Naive thymus-derived CD8-positive, alpha-beta T cell (primary cell): Measurements from ENCODE around the gene NR6A1. TPM values are rescaled to one million over a fixed set of nuclear protein-coding genes. Genes with fewer than 3 reads are reported as not detected.

Source experiments
- ATAC-seq, 2 donors: fragments of 150-1000 bp; cut with Tn5 transposase in 1 of 2; sonication (Bioruptor Pico), chemical (Tn5 transposase) in 1 of 2; 1 replicate in 1 of 2; 2 replicates in 1 of 2; pipeline ENCODE4 v1.10.0; 2021; ENCODE audit warnings: mild to moderate bottlenecking in 2 of 2, moderate library complexity in 2 of 2
- POLR2A ChIA-PET: fragments of 350-600 bp; sonication (Branson Sonifier 250); formaldehyde crosslinking; loops from one replicate; lab custom pipeline; 2021; ENCODE audit warnings: antibody characterized with exemption; lab: Charles Lee
- DNase-seq, 10 donors: peaks; one replicate each; pipeline versions ENCODE4 v3.0.0 to v3.0.0-alpha.2; 2020 to 2022
- H3K27ac Mint-ChIP-seq, 10 donors: one replicate each; pipeline ENCODE4 v1.8.0; 2020 to 2022; ENCODE audit warnings: mild to moderate bottlenecking in 10 of 10, mixed read lengths in 10 of 10, moderate library complexity in 4 of 10, inconsistent platforms in 1 of 10
- H3K27me3 Mint-ChIP-seq, 5 donors: one replicate each; pipeline ENCODE4 v1.8.0; 2021 to 2022; ENCODE audit warnings: mixed read lengths in 5 of 5
- H3K36me3 Mint-ChIP-seq, 3 donors: one replicate each; pipeline ENCODE4 v1.8.0; 2020 to 2022; ENCODE audit warnings: mixed read lengths in 3 of 3, mild to moderate bottlenecking in 2 of 3, inconsistent platforms in 1 of 3
- H3K4me1 Mint-ChIP-seq, 4 donors: one replicate each; pipeline ENCODE4 v1.8.0; 2021 to 2022; ENCODE audit warnings: mixed read lengths in 4 of 4
- H3K4me3 Mint-ChIP-seq, 10 donors: one replicate each; pipeline ENCODE4 v1.8.0; 2020 to 2022; ENCODE audit warnings: mild to moderate bottlenecking in 10 of 10, mixed read lengths in 10 of 10, moderate library complexity in 6 of 10, inconsistent platforms in 1 of 10
- H3K9me3 Mint-ChIP-seq, 9 donors: one replicate each; pipeline ENCODE4 v1.8.0; 2020 to 2022; ENCODE audit warnings: mixed read lengths in 9 of 9, mild to moderate bottlenecking in 3 of 9, inconsistent platforms in 1 of 9, moderate library complexity in 1 of 9
- polyA plus RNA-seq, 3 donors: library from polyadenylated mRNA; unstranded; fragments of 300-500 nt; fragmentation: Illumina TruSeq; gene quantifications; one replicate each; pipeline ENCODE4 v1.2.3, GENCODE V29; 2021
- total RNA-seq, 8 experiments: library from RNA in 2 of 8; stranded (reverse) in 2 of 8; gene quantifications; one replicate each; pipeline ENCODE4 v1.2.3 and lab custom pipeline; 2021 to 2026

The NR6A1 gene
- total and polyA plus RNA-seq, 5 experiments from 2014 or later = 0.05 TPM; not detected in 4

- POLR2A ChIA-PET = no interaction called here
- Mint-ChIP-seq H3K9me3 (no peaks in the 10 kb centered on the region), H3K4me1 (peaks cover 0 to 6% (median 0%) of the 10 kb centered on the region in 4 donors), H3K27ac (no peak overlapping the region), H3K27me3 (peaks cover 35 to 90% (median 55%) of the 10 kb centered on the region in 5 donors), H3K36me3 (no peaks in the 10 kb centered on the region), H3K4me3 (no peak overlapping the region)
- no peak for DNase-seq
- no peak for ATAC-seq
These were observed 9.9 kb downstream of the NR6A1 start for GRCh38 chr9:124761196-124761595.

- Mint-ChIP-seq H3K4me1 (peaks cover 0 to 6% (median 0%) of the 10 kb centered on the region in 4 donors), H3K36me3 (no peaks in the 10 kb centered on the region), H3K9me3 (no peaks in the 10 kb centered on the region), H3K27ac (no peak overlapping the region), H3K27me3 (peaks cover 36 to 93% (median 59%) of the 10 kb centered on the region in 5 donors), H3K4me3 (no peak overlapping the region)
- POLR2A ChIA-PET = no interaction called here
- DNase-seq (no peak), ATAC-seq (no peak)
These were observed 10.4 kb downstream of the NR6A1 start for GRCh38 chr9:124760719-124761118.

GRCh38 chr9:124759327-124759726 lies 11.8 kb downstream of the NR6A1 start:
- H3K4me3 Mint-ChIP-seq = no peak overlapping the region
- no peaks in the 10 kb centered on the region for H3K9me3 Mint-ChIP-seq
- no peak for DNase-seq
- no peaks in the 10 kb centered on the region for H3K36me3 Mint-ChIP-seq
- peaks cover 42 to 95% (median 65%) of the 10 kb centered on the region in 5 donors for H3K27me3 Mint-ChIP-seq
- ATAC-seq = no peak
- no peak overlapping the region for H3K27ac Mint-ChIP-seq
- H3K4me1 Mint-ChIP-seq = peaks cover 0 to 6% (median 0%) of the 10 kb centered on the region in 4 donors
- POLR2A ChIA-PET = no interaction called here

DNA sequence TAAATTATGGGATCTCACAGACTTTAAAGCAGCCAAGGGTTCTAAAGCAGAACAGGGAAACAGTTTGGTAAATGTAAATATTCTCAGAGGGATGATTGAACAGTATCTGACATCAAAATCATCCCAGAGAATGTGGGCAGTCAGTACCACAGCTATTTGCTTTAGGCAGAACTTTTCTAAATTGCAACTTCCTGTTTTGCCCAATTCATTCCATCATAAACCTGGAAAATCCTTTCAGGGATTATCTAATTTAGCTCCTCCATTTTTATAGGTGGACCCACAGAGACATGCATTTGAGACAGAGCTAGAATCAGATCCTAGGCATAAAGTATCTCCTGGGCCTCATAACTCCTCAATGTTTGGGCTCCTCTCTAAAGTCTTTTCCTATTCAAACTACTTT lies 12.4 kb downstream of the NR6A1 start:
- H3K27me3 Mint-ChIP-seq = peaks cover 42 to 95% (median 65%) of the 10 kb centered on the region in 5 donors
- ATAC-seq (no peak), DNase-seq (no peak)
- H3K9me3 Mint-ChIP-seq = no peaks in the 10 kb centered on the region
- no peak overlapping the region for H3K4me3 Mint-ChIP-seq
- H3K27ac Mint-ChIP-seq = no peak overlapping the region
- no peaks in the 10 kb centered on the region for H3K36me3 Mint-ChIP-seq
- POLR2A ChIA-PET = no interaction called here
- H3K4me1 Mint-ChIP-seq = peaks cover 0 to 6% (median 0%) of the 10 kb centered on the region in 4 donors

GRCh38 chr9:124758061-124758460 lies 13.1 kb downstream of the NR6A1 start:
- peak overlapping the region in 1 of 10 donors; percentile 13 for H3K27ac Mint-ChIP-seq
- ATAC-seq = no peak
- H3K27me3 Mint-ChIP-seq = peaks cover 40 to 93% (median 64%) of the 10 kb centered on the region in 5 donors
- no peak overlapping the region for H3K4me3 Mint-ChIP-seq
- POLR2A ChIA-PET = no interaction called here
- no peaks in the 10 kb centered on the region for H3K36me3 Mint-ChIP-seq
- H3K9me3 Mint-ChIP-seq = no peaks in the 10 kb centered on the region
- H3K4me1 Mint-ChIP-seq = peaks cover 0 to 6% (median 0%) of the 10 kb centered on the region in 4 donors
- no peak for DNase-seq

DNA sequence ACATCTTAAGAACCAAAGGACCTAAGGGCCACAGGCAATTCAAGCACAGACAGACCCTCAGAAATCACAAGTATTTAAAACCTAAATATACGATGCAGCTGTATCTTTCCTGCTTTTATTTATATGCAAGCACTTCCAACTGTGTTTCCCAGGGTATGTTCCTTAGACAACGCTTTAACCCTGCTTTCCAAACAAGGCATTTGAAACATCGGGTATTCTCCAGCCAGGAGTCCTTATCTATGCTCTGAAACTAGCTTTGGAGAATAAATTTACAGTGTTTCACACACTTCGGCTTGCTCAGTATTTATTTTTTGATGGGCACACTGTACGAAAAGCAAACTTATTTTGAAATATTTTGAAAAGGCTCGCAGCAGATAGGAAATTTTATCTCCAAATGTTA lies 13.5 kb downstream of the NR6A1 start:
- POLR2A ChIA-PET = no interaction called here
- Mint-ChIP-seq H3K36me3 (no peaks in the 10 kb centered on the region), H3K4me3 (no peak overlapping the region), H3K4me1 (peaks cover 0 to 6% (median 0%) of the 10 kb centered on the region in 4 donors), H3K27me3 (peaks cover 38 to 93% (median 61%) of the 10 kb centered on the region in 5 donors), H3K27ac (no peak overlapping the region), H3K9me3 (no peaks in the 10 kb centered on the region)
- DNase-seq (no peak), ATAC-seq (no peak)

- DNase-seq (no peak), ATAC-seq (no peak)
- no peaks in the 10 kb centered on the region for H3K36me3 Mint-ChIP-seq
- no peak overlapping the region for H3K4me3 Mint-ChIP-seq
- H3K27ac Mint-ChIP-seq = no peak overlapping the region
- H3K4me1 Mint-ChIP-seq = peaks cover 0 to 6% (median 0%) of the 10 kb centered on the region in 4 donors
- H3K27me3 Mint-ChIP-seq = peaks cover 33 to 84% (median 56%) of the 10 kb centered on the region in 5 donors
- POLR2A ChIA-PET = no interaction called here
- no peaks in the 10 kb centered on the region for H3K9me3 Mint-ChIP-seq
These were observed 15.1 kb downstream of the NR6A1 start for GRCh38 chr9:124756011-124756410.

DNA sequence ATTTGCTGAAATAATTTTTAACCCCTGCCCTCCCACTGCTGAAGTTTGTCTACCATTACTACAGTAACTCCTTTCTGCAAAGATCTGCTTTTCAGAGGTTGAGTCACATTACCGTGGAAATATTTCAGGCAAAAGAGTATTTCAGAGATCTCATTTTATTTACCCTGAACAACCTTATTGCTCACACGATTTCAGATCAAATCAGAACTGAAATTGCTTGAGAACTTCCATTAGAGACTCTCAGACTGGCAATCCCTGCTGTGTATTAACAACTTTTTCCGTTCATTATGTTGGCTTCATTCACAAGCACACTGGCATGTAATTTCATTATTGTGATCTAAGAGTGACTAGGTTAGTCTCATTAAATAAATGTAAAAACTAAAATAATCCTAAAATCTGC lies 16.1 kb downstream of the NR6A1 start:
- H3K27me3 Mint-ChIP-seq = peaks cover 32 to 86% (median 62%) of the 10 kb centered on the region in 5 donors
- H3K36me3 Mint-ChIP-seq = no peaks in the 10 kb centered on the region
- POLR2A ChIA-PET = no interaction called here
- ATAC-seq (no peak), DNase-seq (no peak)
- H3K9me3 Mint-ChIP-seq = no peaks in the 10 kb centered on the region
- no peak overlapping the region for H3K27ac Mint-ChIP-seq
- no peak overlapping the region for H3K4me3 Mint-ChIP-seq
- peaks cover 0 to 6% (median 0%) of the 10 kb centered on the region in 4 donors for H3K4me1 Mint-ChIP-seq

- H3K36me3 Mint-ChIP-seq = no peaks in the 10 kb centered on the region
These were observed 16.8 kb downstream of the NR6A1 start for GRCh38 chr9:124754289-124754688.

DNA sequence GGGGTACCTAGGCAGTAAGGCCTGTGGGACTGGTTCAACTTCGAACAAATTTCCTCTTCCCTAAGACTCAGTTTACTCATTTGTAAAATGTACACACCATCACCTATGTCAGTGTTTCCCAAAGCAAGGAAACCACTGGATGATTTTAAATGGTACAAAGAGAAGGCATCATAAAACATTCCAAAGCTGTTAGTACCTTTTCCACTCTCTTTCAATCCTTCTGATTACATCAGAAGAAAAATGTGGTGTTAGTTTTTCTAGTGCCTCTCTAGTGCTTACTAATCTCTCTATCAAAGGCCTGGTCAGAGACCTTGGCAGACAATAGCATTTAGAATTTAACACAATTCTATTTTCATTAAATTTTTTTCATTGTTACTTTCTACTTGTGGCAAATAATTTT lies 18.1 kb downstream of the NR6A1 start:
- H3K27me3 Mint-ChIP-seq = peaks cover 33 to 78% (median 50%) of the 10 kb centered on the region in 5 donors
- no peak for DNase-seq
- no peaks in the 10 kb centered on the region for H3K9me3 Mint-ChIP-seq
- H3K36me3 Mint-ChIP-seq = no peaks in the 10 kb centered on the region
- POLR2A ChIA-PET = no interaction called here
- H3K4me1 Mint-ChIP-seq = peaks cover 0 to 4% (median 0%) of the 10 kb centered on the region in 4 donors
- no peak overlapping the region for H3K4me3 Mint-ChIP-seq
- ATAC-seq = no peak
- no peak overlapping the region for H3K27ac Mint-ChIP-seq

More at GRCh38 chr9:124754289-124754688, 16.8 kb downstream of the NR6A1 start:
- POLR2A ChIA-PET = no interaction called here
- no peak overlapping the region for H3K27ac Mint-ChIP-seq
- H3K9me3 Mint-ChIP-seq = no peaks in the 10 kb centered on the region
- ATAC-seq (no peak), DNase-seq (no peak)
- H3K27me3 Mint-ChIP-seq = peaks cover 36 to 89% (median 62%) of the 10 kb centered on the region in 5 donors
- peaks cover 0 to 6% (median 0%) of the 10 kb centered on the region in 4 donors for H3K4me1 Mint-ChIP-seq
- H3K4me3 Mint-ChIP-seq = no peak overlapping the region

DNA sequence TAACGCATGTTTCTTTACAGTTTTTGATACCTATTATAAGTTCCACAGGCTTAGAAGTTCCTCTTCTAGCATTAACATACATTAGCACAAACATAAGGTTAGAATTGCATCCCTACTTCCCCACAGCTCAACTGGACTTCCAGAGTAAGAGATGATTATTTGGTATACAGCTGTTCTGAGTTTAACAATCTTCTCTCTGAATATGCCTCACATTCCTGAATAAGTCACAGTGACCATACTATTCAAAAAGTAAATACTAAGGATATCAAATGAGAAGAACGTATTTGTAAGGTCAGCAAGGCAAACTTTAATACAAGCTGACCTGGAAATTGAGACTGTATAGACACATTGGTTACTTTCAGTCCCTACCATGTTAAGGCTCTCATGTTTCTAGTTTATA lies 21.3 kb downstream of the NR6A1 start:
- POLR2A ChIA-PET = no interaction called here

DNA sequence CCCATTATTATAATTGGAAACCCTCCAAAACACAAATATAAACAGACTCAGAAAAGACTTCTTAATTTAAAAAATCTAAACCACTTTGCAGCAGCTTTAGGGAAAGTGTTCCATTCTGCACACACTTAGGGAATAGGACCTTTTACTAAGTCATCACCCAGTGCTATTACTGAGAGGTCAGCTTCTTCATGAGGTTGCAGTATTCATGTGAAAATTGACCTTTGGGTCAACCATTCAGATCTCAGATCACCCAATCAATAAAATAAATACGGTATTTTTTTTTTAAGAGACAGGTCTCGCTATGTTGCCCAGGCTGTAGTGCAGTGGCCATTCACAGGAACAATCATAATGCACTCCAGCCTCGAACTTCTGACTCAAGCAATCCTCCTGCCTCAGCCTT lies 21.8 kb downstream of the NR6A1 start:
- H3K27ac Mint-ChIP-seq = no peak overlapping the region
- no peaks in the 10 kb centered on the region for H3K36me3 Mint-ChIP-seq
- H3K4me3 Mint-ChIP-seq = no peak overlapping the region
- no peak for ATAC-seq
- no peak for DNase-seq
- POLR2A ChIA-PET = interaction anchor here (0.7 kb wide), 1 partner anchor 86 kb away, joined by 3 read pairs; no protein-coding TSS in a partner anchor
- peaks cover 17 to 53% (median 26%) of the 10 kb centered on the region in 5 donors for H3K27me3 Mint-ChIP-seq
- no peaks in the 10 kb centered on the region for H3K9me3 Mint-ChIP-seq
- no peaks in the 10 kb centered on the region for H3K4me1 Mint-ChIP-seq

More for the DNA sequence above, 21.3 kb downstream of the NR6A1 start:
- no peaks in the 10 kb centered on the region for H3K4me1 Mint-ChIP-seq
- H3K27ac Mint-ChIP-seq = no peak overlapping the region
- H3K36me3 Mint-ChIP-seq = no peaks in the 10 kb centered on the region
- H3K4me3 Mint-ChIP-seq = no peak overlapping the region
- no peaks in the 10 kb centered on the region for H3K9me3 Mint-ChIP-seq
- H3K27me3 Mint-ChIP-seq = peaks cover 22 to 58% (median 29%) of the 10 kb centered on the region in 5 donors
- no peak for DNase-seq
- no peak for ATAC-seq

GRCh38 chr9:124747065-124747464 lies 24.0 kb downstream of the NR6A1 start:
- POLR2A ChIA-PET = no interaction called here
- H3K27ac Mint-ChIP-seq = no peak overlapping the region
- H3K9me3 Mint-ChIP-seq = no peaks in the 10 kb centered on the region
- no peaks in the 10 kb centered on the region for H3K36me3 Mint-ChIP-seq
- ATAC-seq = no peak
- H3K27me3 Mint-ChIP-seq = peaks cover 12 to 35% (median 19%) of the 10 kb centered on the region in 5 donors
- H3K4me3 Mint-ChIP-seq = no peak overlapping the region
- H3K4me1 Mint-ChIP-seq = no peaks in the 10 kb centered on the region
- no peak for DNase-seq
